ENCODE results near the gene DAZAP1.

DNA sequence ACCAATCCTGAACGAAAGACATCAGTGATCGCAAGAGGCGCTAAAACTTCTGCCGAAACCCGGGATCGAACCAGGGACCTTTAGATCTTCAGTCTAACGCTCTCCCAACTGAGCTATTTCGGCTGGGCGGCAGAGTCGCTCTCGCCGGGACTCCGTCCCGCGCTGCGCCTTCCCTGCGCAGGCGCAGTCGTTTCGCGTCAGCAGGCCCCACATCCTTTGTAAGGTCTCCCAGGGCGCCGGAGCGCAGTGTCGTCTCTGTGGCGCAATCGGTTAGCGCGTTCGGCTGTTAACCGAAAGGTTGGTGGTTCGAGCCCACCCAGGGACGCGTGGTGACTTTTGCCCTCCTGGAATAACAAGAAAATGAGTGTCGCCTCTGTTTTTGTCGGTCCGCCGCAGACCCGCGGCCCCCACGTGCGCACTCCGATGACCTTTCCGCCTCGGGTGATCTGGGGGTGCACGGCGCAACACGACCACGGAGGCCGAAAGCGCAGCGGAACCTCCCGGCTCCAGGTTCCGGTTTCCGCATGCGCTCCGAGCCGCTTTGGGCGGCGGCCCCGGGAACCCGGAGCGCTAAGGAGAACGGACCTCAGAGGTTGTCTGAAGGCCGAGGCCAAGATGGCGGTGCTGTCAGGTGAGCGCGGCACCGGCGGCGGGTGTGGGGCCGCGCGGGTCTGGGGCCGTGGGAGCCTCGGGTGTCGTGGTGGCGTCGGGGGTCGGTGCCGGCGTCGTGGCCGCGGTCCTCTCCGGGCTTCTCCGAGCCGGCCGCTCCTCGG is 23.9 kb upstream of the DAZAP1 start, which contains the start of gene NDUFS7:
- TF ChIP-seq, protein P1, sequence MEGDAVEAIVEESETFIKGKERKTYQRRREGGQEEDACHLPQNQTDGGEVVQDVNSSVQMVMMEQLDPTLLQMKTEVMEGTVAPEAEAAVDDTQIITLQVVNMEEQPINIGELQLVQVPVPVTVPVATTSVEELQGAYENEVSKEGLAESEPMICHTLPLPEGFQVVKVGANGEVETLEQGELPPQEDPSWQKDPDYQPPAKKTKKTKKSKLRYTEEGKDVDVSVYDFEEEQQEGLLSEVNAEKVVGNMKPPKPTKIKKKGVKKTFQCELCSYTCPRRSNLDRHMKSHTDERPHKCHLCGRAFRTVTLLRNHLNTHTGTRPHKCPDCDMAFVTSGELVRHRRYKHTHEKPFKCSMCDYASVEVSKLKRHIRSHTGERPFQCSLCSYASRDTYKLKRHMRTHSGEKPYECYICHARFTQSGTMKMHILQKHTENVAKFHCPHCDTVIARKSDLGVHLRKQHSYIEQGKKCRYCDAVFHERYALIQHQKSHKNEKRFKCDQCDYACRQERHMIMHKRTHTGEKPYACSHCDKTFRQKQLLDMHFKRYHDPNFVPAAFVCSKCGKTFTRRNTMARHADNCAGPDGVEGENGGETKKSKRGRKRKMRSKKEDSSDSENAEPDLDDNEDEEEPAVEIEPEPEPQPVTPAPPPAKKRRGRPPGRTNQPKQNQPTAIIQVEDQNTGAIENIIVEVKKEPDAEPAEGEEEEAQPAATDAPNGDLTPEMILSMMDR (IDR thresholded peaks at IDR 0.05) = peak in 1 of 2 donors; percentile 21
- TF ChIP-seq POLR2A (IDR thresholded peaks at IDR 0.05) = no peak
- no peak for TF ChIP-seq EP300 (IDR thresholded peaks at IDR 0.05)

Data from suprapubic skin (tissue), 3 donors.